Hepatocyte (in vitro differentiated cells): Measurements from ENCODE around the gene FBLN1. TPM values are rescaled to one million over a fixed set of nuclear protein-coding genes. Genes with fewer than 3 reads are reported as not detected.

Experiments
- DNase-seq: peaks from one replicate; pipeline ENCODE4 v3.0.0-alpha.2; 2016; ENCODE audit warnings: low spot score
- H2AFZ ChIP-seq: fragments of 200-600 bp; sonication (generic); 2 replicates; pipeline ENCODE4 v1.6.0; 2016; ENCODE audit warnings: antibody characterized with exemption, mild to moderate bottlenecking
- H3K27ac ChIP-seq: fragments of 200-600 bp; sonication (generic); 2 replicates; pipeline ENCODE4 v1.5.1; 2016; ENCODE audit warnings: mild to moderate bottlenecking
- H3K27me3 ChIP-seq: fragments of 200-600 bp; sonication (generic); 2 replicates; pipeline ENCODE4 v1.6.1; 2016
- H3K36me3 ChIP-seq: fragments of 200-600 bp; sonication (generic); replicated peaks from 2 replicates; pipeline ENCODE4 v1.5.1; 2016; ENCODE audit warnings: low read depth; ENCODE audit not compliant: insufficient read depth
- H3K4me1 ChIP-seq: fragments of 200-600 bp; sonication (generic); 2 replicates; pipeline ENCODE4 v1.5.1; 2016; ENCODE audit warnings: mild to moderate bottlenecking, moderate library complexity; ENCODE audit not compliant: insufficient read depth
- H3K4me2 ChIP-seq: fragments of 200-600 bp; sonication (generic); 2 replicates; pipeline ENCODE4 v1.6.0; 2016
- H3K4me3 ChIP-seq: fragments of 200-600 bp; sonication (generic); 2 replicates; pipeline ENCODE4 v1.5.1; 2016; ENCODE audit warnings: mild to moderate bottlenecking
- H3K79me2 ChIP-seq: fragments of 200-600 bp; sonication (generic); 2 replicates; pipeline ENCODE4 v1.6.0; 2017; ENCODE audit warnings: mild to moderate bottlenecking
- H3K9me2 ChIP-seq: fragments of 200-600 bp; sonication (generic); replicated peaks from 2 replicates; pipeline ENCODE4 v1.6.0; 2017; ENCODE audit warnings: mild to moderate bottlenecking; ENCODE audit not compliant: insufficient read depth
- H3K9me3 ChIP-seq: fragments of 200-600 bp; sonication (generic); 2 replicates; pipeline ENCODE4 v1.5.1; 2016; ENCODE audit warnings: low read depth, mild to moderate bottlenecking
- H4K20me1 ChIP-seq: fragments of 200-600 bp; sonication (generic); 2 replicates; pipeline ENCODE4 v1.6.0; 2016; ENCODE audit warnings: mild to moderate bottlenecking; ENCODE audit not compliant: insufficient read depth, poor library complexity, severe bottlenecking
- CTCF ChIP-seq: fragments of 200-600 bp; sonication (generic); IDR thresholded peaks from 2 replicates; pipeline ENCODE4 v1.5.1; 2016; ENCODE audit warnings: antibody characterized with exemption, mild to moderate bottlenecking; ENCODE audit not compliant: poor library complexity
- EZH2 ChIP-seq: fragments of 200-600 bp; sonication (generic); IDR thresholded peaks from 2 replicates; pipeline ENCODE4 v1.6.1; 2016; ENCODE audit warnings: antibody characterized with exemption, mild to moderate bottlenecking, borderline replicate concordance
- EZH2phosphoT487 ChIP-seq: fragments of 200-600 bp; sonication (generic); IDR thresholded peaks from one replicate; pipeline ENCODE4 v1.6.1; 2018; ENCODE audit warnings: antibody characterized with exemption, mild to moderate bottlenecking, low read depth, moderate library complexity; ENCODE audit not compliant: unreplicated experiment, severe bottlenecking
- WGBS: methylation state at CpG from one replicate; pipeline ENCODE4 v1.1.6; 2016; ENCODE audit warnings: low lambda C conversion rate; ENCODE audit errors: missing lambda C conversion rate; 5-methylcytosine and 5-hydroxymethylcytosine counted together
- polyA plus RNA-seq: library from polyadenylated mRNA; unstranded; fragments of >200 nt; fragmentation: Nextera tagmentation; extraction: Ambion mirVana; gene quantifications from 2 replicates; pipeline ENCODE4 v1.2.1, GENCODE V29; 2016
- total RNA-seq: library from RNA; depleted of rRNA; stranded (reverse); fragments of >200 nt; gene quantifications from 2 replicates; pipeline ENCODE4 v1.2.3, GENCODE V29; 2014

Gene FBLN1
- total and polyA plus RNA-seq, 2 experiments from 2014 or later, result 201 to 669 TPM

- Histone ChIP-seq H3K9me2 (no peaks in the 10 kb centered on the region), H2AFZ (no peak overlapping the region), H3K36me3 (no peaks in the 10 kb centered on the region), H3K4me3 (no peak overlapping the region), H3K4me1 (no peaks in the 10 kb centered on the region), H3K27ac (no peak overlapping the region), H3K9me3 (peaks cover 11% of the 10 kb centered on the region), H4K20me1 (no peaks in the 10 kb centered on the region), H3K4me2 (no peak overlapping the region), H3K79me2 (no peaks in the 10 kb centered on the region), H3K27me3 (no peaks in the 10 kb centered on the region)
- DNase-seq, result no peak
- TF ChIP-seq EZH2phosphoT487 (no peak), EZH2 (no peak), CTCF (no peak)
- 92% methylated on average over 7 of the region's 7 CpGs for WGBS
Measured at GRCh38 chr22:45575173-45575572, 72.5 kb downstream of the FBLN1 start.

GRCh38 chr22:45575607-45576272, 73.1 kb downstream of the FBLN1 start:
- H3K4me2 ChIP-seq, result no peak overlapping the region
- peak; percentile 12 for DNase-seq
- no peaks in the 10 kb centered on the region for H3K36me3 ChIP-seq
- no peak overlapping the region for H3K4me3 ChIP-seq
- no peaks in the 10 kb centered on the region for H3K79me2 ChIP-seq
- no peak overlapping the region for H2AFZ ChIP-seq
- no peaks in the 10 kb centered on the region for H4K20me1 ChIP-seq
- no peaks in the 10 kb centered on the region for H3K27me3 ChIP-seq
- no peak for TF ChIP-seq EZH2phosphoT487
- no peak for TF ChIP-seq EZH2
- no peak for TF ChIP-seq CTCF
- no peaks in the 10 kb centered on the region for H3K4me1 ChIP-seq
- H3K27ac ChIP-seq, result no peak overlapping the region
- peaks cover 5% of the 10 kb centered on the region for H3K9me3 ChIP-seq
- no peaks in the 10 kb centered on the region for H3K9me2 ChIP-seq
- WGBS, result 82% methylated on average over 16 of the region's 18 CpGs

- no peak overlapping the region for H3K4me3 ChIP-seq
- no peaks in the 10 kb centered on the region for H3K9me2 ChIP-seq
- 98% methylated on average over 8 of the region's 8 CpGs for WGBS
- no peaks in the 10 kb centered on the region for H3K4me1 ChIP-seq
- no peak overlapping the region for H3K27ac ChIP-seq
- H2AFZ ChIP-seq, result no peak overlapping the region
- no peak overlapping the region for H3K4me2 ChIP-seq
- TF ChIP-seq EZH2phosphoT487, result no peak
- no peak for TF ChIP-seq EZH2
- TF ChIP-seq CTCF, result no peak
- no peaks in the 10 kb centered on the region for H3K79me2 ChIP-seq
- no peaks in the 10 kb centered on the region for H3K27me3 ChIP-seq
- H4K20me1 ChIP-seq, result no peaks in the 10 kb centered on the region
- DNase-seq, result no peak
- no peaks in the 10 kb centered on the region for H3K36me3 ChIP-seq
- H3K9me3 ChIP-seq, result peaks cover 2% of the 10 kb centered on the region
Measured at GRCh38 chr22:45576273-45576625, 73.6 kb downstream of the FBLN1 start.
